ENCODE data around the gene CD81.

The CD81 gene

DNA sequence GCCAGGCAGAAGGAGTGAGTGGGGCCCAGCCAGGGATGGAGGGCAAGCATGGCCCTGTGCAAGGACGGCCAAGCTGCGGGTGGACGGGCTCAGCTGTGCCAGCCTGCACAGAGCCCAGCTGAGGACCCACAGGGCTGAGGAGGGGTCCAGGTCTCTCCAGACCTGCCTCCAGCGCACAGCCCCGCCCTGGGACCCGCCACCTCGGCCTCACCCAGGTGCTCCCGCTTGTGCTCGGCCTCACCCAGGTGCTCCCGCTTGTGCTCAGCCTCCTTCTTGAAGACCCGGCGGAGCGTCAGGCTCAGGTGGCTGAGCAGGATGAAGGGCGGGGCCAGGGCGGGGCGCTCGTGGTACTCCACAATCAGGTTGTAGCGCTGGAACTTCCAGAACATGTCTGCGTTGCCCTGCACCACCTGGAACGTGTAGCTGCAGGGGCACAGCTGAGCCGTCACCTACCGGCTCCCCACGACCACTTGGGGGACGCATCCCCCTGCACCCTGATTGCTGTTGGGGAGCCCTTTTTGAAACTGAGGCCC is 29.8 kb downstream of the CD81 start:
- TF ChIP-seq TAF1 (IDR thresholded peaks at IDR 0.05; ENCODE audit: low read depth) (no peak), CREB1 (IDR thresholded peaks at IDR 0.05; ENCODE audit: low read depth) (no peak), TEAD4 (IDR thresholded peaks at IDR 0.05) (no peak), YY1 (IDR thresholded peaks at IDR 0.05; ENCODE audit: low read depth) (no peak), ZBTB7A (IDR thresholded peaks at IDR 0.05; ENCODE audit: low read depth) (no peak)
- TF ChIP-seq, protein P1, sequence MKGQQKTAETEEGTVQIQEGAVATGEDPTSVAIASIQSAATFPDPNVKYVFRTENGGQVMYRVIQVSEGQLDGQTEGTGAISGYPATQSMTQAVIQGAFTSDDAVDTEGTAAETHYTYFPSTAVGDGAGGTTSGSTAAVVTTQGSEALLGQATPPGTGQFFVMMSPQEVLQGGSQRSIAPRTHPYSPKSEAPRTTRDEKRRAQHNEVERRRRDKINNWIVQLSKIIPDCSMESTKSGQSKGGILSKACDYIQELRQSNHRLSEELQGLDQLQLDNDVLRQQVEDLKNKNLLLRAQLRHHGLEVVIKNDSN (IDR thresholded peaks at IDR 0.05), result no peak
- TF ChIP-seq, protein P2, sequence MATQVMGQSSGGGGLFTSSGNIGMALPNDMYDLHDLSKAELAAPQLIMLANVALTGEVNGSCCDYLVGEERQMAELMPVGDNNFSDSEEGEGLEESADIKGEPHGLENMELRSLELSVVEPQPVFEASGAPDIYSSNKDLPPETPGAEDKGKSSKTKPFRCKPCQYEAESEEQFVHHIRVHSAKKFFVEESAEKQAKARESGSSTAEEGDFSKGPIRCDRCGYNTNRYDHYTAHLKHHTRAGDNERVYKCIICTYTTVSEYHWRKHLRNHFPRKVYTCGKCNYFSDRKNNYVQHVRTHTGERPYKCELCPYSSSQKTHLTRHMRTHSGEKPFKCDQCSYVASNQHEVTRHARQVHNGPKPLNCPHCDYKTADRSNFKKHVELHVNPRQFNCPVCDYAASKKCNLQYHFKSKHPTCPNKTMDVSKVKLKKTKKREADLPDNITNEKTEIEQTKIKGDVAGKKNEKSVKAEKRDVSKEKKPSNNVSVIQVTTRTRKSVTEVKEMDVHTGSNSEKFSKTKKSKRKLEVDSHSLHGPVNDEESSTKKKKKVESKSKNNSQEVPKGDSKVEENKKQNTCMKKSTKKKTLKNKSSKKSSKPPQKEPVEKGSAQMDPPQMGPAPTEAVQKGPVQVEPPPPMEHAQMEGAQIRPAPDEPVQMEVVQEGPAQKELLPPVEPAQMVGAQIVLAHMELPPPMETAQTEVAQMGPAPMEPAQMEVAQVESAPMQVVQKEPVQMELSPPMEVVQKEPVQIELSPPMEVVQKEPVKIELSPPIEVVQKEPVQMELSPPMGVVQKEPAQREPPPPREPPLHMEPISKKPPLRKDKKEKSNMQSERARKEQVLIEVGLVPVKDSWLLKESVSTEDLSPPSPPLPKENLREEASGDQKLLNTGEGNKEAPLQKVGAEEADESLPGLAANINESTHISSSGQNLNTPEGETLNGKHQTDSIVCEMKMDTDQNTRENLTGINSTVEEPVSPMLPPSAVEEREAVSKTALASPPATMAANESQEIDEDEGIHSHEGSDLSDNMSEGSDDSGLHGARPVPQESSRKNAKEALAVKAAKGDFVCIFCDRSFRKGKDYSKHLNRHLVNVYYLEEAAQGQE (IDR thresholded peaks at IDR 0.05; ENCODE audit: low read depth), result no peak

DNA sequence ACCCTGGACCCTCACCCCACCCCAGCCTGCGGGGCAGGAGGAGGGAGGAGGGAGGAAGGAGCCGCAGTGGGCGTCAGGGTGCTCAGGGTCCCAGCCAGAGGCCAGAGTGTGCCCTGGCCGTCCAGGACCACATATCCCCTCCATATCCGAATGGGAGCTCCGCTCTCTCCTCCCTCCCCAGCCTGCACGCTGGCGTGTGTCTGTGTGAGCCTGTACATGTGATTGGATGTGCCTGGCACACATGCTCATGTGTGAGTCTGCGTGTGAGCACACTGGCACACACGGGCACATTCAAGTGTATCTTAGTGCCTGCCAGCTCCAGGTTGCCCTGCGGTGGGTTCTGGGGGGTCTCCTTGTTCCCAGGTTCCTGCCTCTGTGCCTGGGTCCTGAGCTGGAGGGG is 31.6 kb downstream of the CD81 start:
- no peak for TF ChIP-seq NFIC (IDR thresholded peaks at IDR 0.05)
- no peak for TF ChIP-seq EGR1 (IDR thresholded peaks at IDR 0.05)
- no peak for TF ChIP-seq YY1 (IDR thresholded peaks at IDR 0.05; ENCODE audit: low read depth)
- no peak for TF ChIP-seq TCF12 (IDR thresholded peaks at IDR 0.05; ENCODE audit: low read depth)
- no peak for TF ChIP-seq CREB1 (IDR thresholded peaks at IDR 0.05; ENCODE audit: low read depth)
- TF ChIP-seq TAF1 (IDR thresholded peaks at IDR 0.05; ENCODE audit: low read depth), result no peak
- TF ChIP-seq EP300 (IDR thresholded peaks at IDR 0.05; ENCODE audit: borderline replicate concordance), result no peak
- TF ChIP-seq, protein P3, sequence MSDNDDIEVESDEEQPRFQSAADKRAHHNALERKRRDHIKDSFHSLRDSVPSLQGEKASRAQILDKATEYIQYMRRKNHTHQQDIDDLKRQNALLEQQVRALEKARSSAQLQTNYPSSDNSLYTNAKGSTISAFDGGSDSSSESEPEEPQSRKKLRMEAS (IDR thresholded peaks at IDR 0.05), result no peak

DNA sequence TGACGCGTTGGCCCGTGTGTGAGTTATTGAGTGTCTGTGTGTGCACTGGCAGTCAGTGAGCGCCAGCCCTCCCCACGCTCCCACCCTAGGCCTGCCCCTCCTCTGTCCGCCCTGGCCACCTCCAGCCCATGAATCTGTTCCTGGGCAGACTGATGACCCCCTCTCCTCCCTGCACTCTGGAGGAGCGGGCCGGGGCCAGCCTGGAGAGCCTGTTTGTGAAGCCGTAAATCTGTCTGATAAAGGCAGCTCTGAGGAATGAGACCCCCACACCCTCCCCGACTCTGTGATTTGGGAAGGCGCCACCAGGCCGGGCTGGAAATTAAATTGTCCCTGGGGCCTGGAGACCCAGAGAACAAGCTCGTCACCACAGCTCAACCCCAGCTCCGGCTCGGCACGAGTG is 32.0 kb downstream of the CD81 start:
- TF ChIP-seq TCF12 (IDR thresholded peaks at IDR 0.05; ENCODE audit: low read depth) (no peak), YY1 (IDR thresholded peaks at IDR 0.05; ENCODE audit: low read depth) (no peak), RAD21 (IDR thresholded peaks at IDR 0.05; ENCODE audit: low read depth) (no peak), TAF1 (IDR thresholded peaks at IDR 0.05; ENCODE audit: low read depth) (no peak), FOXM1 (IDR thresholded peaks at IDR 0.05; ENCODE audit: borderline replicate concordance, low read depth) (no peak), CREB1 (IDR thresholded peaks at IDR 0.05; ENCODE audit: low read depth) (no peak), NFIC (IDR thresholded peaks at IDR 0.05) (no peak), TEAD4 (IDR thresholded peaks at IDR 0.05) (no peak), CEBPB (IDR thresholded peaks at IDR 0.05) (no peak), EGR1 (IDR thresholded peaks at IDR 0.05) (no peak), EP300 (IDR thresholded peaks at IDR 0.05; ENCODE audit: borderline replicate concordance) (no peak), ZBTB7A (IDR thresholded peaks at IDR 0.05; ENCODE audit: low read depth) (no peak)
- TF ChIP-seq, protein P2 (IDR thresholded peaks at IDR 0.05; ENCODE audit: low read depth), result no peak
- TF ChIP-seq, protein P1 (IDR thresholded peaks at IDR 0.05), result no peak
- TF ChIP-seq, protein P3 (IDR thresholded peaks at IDR 0.05), result no peak

DNA sequence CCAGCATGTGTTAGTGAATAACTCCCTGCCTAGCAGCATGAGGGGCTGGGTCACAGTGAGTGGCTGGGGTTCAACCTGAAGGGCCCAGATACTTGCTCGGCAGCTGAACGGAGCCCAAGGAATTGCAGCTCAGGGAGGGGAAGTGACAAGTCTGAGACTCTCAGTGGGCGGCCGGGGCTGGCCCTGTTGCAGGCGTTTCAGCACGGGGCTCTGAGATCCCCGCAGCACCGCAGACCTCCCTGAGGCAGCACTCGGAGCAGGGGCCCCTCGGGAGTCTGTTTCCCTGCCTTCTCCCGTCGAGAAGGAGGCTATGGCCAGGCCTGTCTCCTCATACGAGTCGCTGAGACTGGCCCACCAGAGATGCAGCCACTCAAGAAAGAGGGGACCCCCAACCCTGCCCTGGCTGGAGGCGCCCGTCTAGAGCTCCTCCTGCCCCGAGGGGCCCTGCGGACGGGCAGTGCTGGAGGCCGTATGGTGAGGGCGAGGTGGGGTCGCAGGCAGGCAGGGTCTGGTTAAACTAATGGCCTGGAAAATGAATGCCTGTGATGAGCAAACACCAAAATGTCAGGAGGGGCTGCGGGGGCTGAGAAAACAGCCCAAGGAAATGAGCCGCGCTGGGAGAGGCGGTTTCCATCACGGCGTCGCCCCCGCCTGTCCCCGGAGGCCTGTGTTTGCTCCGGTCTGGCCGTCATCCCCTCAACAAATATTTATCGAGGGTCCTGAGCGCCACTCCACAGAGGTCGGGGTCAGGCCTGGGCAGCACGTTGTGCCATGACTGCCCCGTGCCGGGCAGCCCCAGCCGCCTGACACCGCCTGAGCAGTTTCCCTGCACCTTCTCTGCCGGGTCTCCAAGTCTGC is 32.7 kb downstream of the CD81 start:
- TF ChIP-seq EGR1 (IDR thresholded peaks at IDR 0.05) (no peak), RAD21 (IDR thresholded peaks at IDR 0.05; ENCODE audit: low read depth) (no peak)

DNA sequence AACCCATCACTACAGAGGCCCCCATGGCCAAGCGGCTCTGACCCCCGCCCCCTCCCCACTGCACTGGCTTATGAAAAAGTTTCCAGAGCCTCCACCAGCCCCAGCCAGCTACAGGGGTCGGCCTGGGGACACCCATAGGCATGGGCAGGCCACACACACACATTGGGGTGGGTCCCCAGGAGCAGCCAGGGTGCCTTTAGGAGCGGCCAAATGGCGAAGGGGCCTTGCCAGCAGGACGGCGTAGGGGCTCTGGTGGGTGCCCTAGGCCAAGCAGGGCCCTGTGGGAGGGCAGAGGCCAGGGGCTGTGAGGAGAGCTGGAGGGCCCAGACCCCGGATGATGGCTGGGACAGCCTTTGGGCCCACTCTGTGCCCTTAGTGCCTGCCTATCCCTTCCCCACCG is 33.5 kb downstream of the CD81 start:
- TF ChIP-seq CREB1 (IDR thresholded peaks at IDR 0.05; ENCODE audit: low read depth) (no peak), CEBPB (IDR thresholded peaks at IDR 0.05) (no peak), EGR1 (IDR thresholded peaks at IDR 0.05) (no peak), TEAD4 (IDR thresholded peaks at IDR 0.05) (no peak), NFIC (IDR thresholded peaks at IDR 0.05) (no peak), YY1 (IDR thresholded peaks at IDR 0.05; ENCODE audit: low read depth) (no peak), ZBTB7A (IDR thresholded peaks at IDR 0.05; ENCODE audit: low read depth) (no peak), FOXM1 (IDR thresholded peaks at IDR 0.05; ENCODE audit: borderline replicate concordance, low read depth) (no peak), RAD21 (IDR thresholded peaks at IDR 0.05; ENCODE audit: low read depth) (no peak), TCF12 (IDR thresholded peaks at IDR 0.05; ENCODE audit: low read depth) (no peak), EP300 (IDR thresholded peaks at IDR 0.05; ENCODE audit: borderline replicate concordance) (no peak), TAF1 (IDR thresholded peaks at IDR 0.05; ENCODE audit: low read depth) (no peak)
- TF ChIP-seq, protein P1 (IDR thresholded peaks at IDR 0.05), result no peak
- TF ChIP-seq, protein P2 (IDR thresholded peaks at IDR 0.05; ENCODE audit: low read depth), result no peak
- TF ChIP-seq, protein P3 (IDR thresholded peaks at IDR 0.05), result no peak

All from Ishikawa (cell line).